Measurements from ENCODE around the gene EIF3K.
A peak's percentile ranks its signal among the peaks of the same experiment; 100 is the strongest.
"Not testable (repeated sequence)": the region's sequence is repeated elsewhere in the genome, so short reads cannot be mapped to it uniquely, and the experiment has no call there.

The EIF3K gene

GRCh38 chr19:38619361-38620174, 580 bp downstream of the EIF3K start:
- peak in 1 of 2 donors; percentile 10 for DNase-seq

DNA sequence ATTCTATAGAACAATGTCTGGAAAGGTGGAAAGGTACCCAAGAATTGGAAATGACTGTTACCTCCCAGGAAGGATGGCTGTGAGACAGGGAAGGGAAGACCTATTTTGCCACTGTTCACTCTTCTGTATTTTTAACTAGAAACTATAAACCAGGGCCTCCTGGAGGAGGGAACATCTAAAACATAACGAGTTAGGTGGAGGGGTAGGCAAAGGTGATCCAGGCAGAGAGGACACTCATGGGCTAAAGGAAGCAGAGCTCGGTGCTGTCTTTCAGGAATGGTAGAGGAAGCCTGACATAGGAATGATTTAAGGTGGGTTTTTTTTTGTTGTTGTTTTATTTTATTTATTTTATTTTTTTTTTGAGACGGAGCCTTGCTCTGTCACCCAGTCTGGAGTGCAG, 5.8 kb downstream of the EIF3K start:
- no peak for DNase-seq

- DNase-seq = no peak
Measured at GRCh38 chr19:38626401-38626800, 7.4 kb downstream of the EIF3K start.

DNA sequence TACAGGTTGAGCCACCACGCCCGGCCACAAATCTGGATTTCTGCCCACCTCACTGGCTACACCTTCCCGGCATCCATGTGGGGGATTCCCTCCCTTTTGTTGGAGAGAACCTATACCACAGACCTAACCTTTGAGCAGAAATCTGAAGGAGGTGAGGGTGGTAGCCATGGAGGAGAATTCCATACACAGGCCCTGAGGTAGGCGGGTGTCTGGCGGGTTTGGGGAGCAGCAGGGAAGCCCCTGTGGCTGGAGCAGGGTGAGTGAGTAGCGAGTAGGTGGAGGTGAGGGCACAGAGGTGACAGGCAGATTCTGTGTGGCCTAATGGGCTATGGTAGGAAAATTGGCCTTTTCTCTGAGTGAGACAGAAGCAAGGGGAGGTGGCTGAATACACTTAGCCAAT, 10.6 kb downstream of the EIF3K start:
- no peak for DNase-seq

DNA sequence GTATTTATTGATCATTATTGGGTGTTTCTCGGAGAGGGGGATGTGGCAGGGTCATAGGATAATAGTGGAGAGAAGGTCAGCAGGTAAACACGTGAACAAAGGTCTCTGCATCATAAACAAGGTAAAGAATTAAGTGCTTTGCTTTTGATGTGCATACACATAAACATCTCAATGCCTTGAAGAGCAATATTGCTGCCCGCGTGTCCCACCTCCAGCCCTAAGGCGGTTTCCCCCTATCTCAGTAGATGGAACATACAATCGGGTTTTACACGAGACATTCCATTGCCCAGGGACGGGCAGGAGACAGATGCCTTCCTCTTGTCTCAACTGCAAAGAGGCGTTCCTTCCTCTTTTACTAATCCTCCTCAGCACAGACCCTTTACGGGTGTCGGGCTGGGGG, 12.3 kb downstream of the EIF3K start:
- not testable (repeated sequence) for DNase-seq

DNA sequence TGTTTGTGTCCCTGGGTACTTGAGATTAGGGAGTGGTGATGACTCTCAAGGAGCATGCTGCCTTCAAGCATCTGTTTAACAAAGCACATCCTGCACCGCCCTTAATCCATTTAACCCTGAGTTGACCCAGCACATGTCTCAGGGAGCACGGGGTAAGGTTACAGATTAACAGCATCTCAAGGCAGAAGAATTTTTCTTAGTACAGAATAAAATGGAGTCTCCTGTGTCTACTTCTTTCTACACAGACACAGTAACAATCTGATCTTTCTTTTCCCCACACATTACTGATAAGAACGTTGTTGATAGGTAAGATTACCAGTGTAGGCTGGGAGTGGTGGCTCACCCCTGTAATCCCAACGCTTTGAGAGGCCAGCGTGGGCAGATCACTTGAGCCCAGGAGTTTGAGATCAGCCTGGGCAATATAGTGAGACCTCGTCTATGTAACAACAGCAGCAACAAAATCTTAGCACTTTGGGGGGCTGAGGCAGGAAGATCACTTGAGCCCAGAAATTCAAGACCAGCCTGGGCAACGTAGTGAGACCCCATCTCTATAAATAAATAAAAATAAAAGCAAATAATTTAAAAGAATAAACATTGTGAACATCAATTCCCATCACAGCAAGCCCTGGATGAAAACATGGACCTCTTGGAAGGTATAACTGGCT, 13.0 kb downstream of the EIF3K start:
- not testable (repeated sequence) for DNase-seq

DNA sequence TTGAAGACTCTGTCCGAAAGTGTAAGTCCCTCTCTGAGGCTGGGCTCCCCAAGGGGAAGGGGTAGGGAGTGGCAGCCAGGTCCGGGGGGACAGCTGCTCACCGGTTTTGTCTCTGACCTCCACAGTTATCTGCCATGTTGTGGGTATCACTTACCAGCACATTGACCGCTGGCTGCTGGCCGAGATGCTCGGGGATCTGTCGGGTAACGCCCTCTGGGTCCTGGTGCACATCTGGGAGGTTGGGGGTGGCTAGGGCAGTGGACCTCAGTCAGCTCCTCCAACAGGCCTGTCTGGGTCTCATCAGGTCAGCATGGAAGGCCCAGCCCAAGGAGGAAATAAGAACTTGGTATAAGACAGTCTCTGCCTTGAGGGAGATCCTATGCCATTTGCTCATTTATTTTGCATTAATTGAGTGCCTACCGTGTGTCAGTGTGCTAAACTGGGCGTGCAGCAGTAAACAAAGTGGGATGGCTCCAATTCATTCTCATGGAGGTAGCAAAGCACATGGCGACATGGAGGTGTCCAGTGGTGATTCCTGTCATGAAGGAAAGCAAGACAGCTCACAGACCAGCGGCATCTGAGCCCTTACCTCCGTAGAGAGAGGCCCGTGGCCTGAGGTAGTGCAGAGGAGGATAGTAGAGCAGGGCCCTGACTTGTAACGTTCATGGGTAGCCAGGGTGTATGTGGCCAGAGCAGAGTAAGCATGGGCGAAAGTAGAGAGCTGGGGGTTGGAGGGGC, 13.7 kb downstream of the EIF3K start:
- DNase-seq = no peak

- peak; percentile 76 to 80 for DNase-seq
Measured at GRCh38 chr19:38634757-38635482, 15.9 kb downstream of the EIF3K start.

DNA sequence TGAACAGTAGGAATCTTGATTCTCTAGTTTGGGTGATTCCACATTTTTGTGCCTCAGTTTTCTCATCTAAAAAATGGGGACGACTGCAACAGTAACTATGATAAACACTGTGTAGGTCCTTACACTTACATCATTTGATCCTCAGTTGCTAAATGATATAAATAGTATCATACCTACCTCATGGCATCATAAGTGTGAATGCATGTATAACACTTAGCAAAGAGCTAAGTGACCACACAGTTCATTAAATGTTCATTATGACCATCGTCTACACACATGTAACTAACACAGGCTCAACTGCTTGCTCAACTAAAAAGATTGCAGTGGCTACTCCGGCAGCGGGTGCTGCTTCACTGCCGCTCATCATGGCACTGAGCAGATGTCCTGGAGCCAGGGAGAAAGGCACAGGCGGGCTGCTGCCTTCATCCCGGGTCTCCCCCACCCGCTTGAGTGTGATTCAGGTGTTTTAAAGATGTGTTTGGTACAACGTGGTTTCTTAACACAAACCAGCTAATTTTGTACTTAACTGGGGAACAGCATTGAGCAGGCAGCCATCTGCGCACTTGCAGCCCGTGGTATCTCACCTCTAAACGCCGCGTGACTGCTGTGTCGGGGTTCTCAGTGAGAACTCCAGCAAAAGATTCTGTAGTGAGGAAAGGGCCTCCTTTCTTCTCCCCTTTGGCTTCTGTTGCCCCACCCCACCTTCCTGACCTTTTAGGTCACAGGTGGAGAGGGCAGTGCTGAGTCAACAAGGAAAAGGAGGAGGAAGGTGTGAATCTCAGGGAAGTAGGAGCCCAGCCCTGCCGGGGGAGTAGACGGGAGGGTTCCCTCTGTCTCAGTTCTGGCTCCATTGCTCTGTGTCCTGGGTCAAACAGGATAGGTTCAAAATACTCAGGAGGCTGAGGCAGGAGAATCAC, 16.8 kb downstream of the EIF3K start:
- DNase-seq = no peak

- no peak for DNase-seq
Measured at GRCh38 chr19:38638461-38638860, 19.5 kb downstream of the EIF3K start.

GRCh38 chr19:38639679-38640078, 20.7 kb downstream of the EIF3K start:
- no peak for DNase-seq

DNA sequence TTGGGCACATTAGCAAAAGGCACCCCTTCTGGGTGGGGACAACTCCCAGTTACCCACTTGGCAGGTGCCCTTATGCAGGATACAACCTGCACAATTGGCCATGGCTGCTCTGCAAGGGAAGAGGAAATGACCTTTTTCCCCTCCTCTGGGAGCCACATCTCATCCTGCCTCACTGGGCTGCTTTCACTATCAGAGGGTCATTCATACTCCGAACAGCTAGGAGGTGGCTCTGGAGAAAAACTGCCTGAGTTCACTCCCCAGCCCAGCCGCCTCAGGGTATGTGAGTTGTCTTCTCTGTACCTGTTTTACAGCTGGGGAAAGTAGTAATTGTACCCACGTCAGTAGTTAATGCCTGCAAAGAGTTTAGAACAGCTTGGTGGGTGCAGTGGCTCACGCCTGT, 21.4 kb downstream of the EIF3K start:
- DNase-seq = no peak

GRCh38 chr19:38642176-38642575, 23.2 kb downstream of the EIF3K start:
- no peak for DNase-seq

- no peak for DNase-seq
Measured at GRCh38 chr19:38644719-38645118, 25.7 kb downstream of the EIF3K start.

DNA sequence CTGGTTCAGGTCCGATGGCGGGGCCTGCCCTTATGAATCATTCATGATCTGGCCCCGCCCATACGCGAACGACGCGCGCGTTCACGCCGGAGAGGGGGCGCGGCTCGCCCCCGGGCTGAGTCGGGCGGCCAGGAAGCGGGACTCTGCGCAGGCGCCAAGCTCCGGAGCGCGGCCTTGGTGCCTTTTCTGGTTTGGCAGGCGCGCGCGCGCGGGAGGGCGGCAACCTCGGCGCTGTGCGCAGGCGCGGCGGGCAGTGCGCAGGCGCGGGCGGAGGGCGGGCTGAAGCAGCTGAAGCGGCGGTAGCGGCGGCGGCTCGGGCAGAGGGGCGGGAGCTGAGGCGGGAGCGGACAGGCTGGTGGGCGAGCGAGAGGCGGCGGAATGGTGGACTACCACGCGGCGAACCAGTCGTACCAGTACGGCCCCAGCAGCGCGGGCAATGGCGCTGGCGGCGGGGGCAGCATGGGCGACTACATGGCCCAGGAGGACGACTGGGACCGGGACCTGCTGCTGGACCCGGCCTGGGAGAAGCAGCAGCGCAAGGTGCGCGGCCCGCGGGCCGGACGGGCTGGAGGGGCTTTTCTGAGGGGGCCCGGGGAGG, 28.5 kb downstream of the EIF3K start, which contains the start of gene ACTN4:
TSS of gene ACTN4 (plus strand) at position 282 of the 598 bp plus-strand sequence. CDS start at position 379, 97 bp downstream.
- peak; percentile 99 for DNase-seq

DNA sequence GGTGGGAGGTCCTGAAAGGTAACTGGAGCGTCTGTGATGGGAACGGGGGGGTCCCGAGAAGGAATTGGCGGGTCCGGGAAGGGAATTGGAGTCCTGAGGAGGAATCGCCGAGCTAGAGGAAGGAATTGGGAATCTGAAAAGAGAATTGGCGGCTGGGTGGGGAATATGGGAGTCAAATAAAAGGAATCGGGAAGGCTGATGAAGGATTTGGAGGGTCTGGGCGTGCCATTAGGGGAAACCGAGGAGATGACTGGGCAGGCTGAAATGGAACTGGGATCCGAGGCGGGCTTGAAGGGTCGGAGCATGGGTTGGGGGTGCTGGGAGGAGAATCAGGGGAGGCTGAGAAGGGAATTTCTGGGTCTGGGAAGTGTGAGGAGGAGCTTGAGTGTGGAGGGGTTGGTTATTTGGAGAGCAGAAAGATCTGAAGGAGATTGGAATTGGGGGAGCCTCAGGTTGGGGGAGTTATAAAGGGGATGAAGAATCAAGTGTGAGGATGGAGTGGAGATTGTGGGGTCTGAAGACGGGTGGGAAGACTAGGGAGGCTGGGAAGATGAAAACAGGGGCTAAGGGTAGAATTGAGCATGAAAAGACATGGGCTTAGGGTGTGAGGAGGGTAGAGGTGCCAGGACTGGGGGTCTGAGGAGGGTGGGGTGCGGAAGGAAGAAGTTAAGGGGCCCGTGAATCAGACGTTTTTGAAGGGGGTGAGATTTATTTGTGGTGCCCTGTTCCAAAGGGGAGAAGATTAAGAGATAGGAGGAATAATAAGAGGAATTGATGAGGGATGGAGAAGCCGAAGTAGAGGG, 29.2 kb downstream of the EIF3K start:
- no peak for DNase-seq

DNA sequence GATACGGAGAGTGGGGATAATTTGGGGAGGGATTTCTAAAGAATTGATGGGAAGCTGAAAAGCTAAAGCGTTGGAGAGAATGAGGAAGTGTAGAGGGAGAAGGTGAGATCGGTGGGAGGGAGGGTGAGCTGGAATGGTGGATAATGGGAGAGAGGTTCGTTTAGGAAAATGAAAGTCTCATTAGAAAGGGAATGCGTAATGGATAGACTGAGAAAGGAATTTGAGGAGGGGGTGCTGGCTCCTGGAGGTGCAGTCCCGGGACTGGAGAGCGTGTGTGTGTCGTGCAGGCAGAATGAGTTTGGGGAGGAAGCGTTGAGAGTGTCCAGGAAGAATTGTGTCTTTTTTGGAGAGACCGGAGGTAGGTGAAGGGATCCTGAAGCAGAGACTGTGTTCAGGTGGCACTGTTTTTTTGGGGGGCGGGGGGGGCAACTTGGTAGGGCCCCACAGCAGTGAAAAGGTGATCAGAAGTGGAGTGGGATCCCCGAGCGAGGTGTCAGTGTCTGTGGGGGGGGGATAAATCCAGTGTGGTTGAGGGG, 29.8 kb downstream of the EIF3K start:
- DNase-seq = no peak

DNA sequence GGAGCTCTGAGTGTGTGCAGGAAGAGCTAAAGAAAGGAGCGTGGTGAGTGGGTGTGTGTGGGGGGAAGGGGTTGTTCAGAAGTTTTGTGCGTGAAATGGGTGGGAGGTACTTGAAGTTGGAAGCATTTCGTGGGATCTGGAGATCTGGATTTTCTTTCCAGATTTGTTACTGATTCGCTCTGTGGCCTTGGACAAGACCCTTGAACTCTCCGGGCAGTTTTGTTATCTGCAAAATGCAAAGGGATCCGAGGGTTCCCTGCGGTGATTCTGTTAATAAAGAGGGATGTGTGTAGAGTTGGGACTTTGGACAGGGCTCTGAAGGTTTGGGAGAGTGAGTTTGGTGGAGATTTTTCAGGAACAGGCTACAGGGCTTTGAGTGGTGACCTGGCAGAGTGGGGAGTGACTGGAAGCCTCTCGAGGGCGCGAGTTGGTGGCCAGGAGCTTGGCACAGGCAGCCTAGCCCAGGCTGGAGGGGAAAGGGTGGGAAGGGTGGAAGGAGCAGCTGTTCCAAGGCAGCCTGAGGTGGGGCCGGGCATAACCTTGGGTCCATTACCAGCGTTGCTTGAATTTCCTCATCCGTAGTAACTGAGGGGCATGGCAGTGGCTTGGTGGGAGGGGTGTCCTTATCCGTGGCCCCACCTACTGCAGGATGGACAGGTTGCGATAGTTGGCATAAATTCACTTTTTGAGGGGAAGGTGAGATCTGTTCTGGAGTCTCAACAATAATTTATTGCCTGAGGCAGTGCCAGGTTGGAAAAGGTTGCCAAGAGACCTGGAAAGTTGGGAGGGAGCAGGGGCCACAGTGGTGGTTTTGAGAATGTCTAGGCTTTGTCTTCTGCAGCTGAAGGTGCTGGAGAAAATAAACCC, 30.6 kb downstream of the EIF3K start:
- DNase-seq = no peak

Data from inflammatory macrophage (primary cell).